ENCODE measurements around the gene CD274.
"Not testable (repeated sequence)": the region's sequence is repeated elsewhere in the genome, so short reads cannot be mapped to it uniquely, and the experiment has no call there.

CD274 gene

GRCh38 chr9:5450359-5451091, at the start of gene CD274:
Gene CD274 (plus strand): TSS chr9:5450542. CDS start chr9:5456114, 5,572 bp downstream.
- peak; percentile 74 for DNase-seq

GRCh38 chr9:5402217-5402616, 48.1 kb upstream of the CD274 start:
- DNase-seq: no peak

- DNase-seq: no peak
Measured at GRCh38 chr9:5408596-5408995, 41.7 kb upstream of the CD274 start.

GRCh38 chr9:5416953-5417352, 33.4 kb upstream of the CD274 start:
- no peak for DNase-seq

GRCh38 chr9:5418481-5418880, 31.9 kb upstream of the CD274 start:
- no peak for DNase-seq

GRCh38 chr9:5419987-5420386, 30.4 kb upstream of the CD274 start:
- no peak for DNase-seq

DNA sequence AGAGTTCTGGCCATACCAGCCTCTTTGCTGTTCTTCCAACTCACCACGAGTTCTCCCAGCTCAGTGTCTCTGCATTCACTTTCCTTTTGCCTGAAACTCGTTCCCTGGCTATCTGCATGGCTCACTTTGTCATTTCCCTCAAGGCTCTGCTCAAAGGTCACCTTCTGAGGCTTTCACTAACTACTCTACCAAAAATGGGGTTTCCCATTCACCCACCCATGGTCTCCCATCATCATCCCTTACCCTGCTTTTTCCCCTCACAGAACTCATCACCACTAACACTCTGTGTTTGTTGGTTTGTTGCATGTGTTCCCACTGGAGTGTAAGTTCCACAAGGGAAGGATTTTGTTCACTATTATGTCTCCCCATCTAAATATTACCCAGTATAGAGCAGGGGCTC, 29.2 kb upstream of the CD274 start:
- no peak for DNase-seq

GRCh38 chr9:5422276-5422675, 28.1 kb upstream of the CD274 start:
- DNase-seq: no peak

DNA sequence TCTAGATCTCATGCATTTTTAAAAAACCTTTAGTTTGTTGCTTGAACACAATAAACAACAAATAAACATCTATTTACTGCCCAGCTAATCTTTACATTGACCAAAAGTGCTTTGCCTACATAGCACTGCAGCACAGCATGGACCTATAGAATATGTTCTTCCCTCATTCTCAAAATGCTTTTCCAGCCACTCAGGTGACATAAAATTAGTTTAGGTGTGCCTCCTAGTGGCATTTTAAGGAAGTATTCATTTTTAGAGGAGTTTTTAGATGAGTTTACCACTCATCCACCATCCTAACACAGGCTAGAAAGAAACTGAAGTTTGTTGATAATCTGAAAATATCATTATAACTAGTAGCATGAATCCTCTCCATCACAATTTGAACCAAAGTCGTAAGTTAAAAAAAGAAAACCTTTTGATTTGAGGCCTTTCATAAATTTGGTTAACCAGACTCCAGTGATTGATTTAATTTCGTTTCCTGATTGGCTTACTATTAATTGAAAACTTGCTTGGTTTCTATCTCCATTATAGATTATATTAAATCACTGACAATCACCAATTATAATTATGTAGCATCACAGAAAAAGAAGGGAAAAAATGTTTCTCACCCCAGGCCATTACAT, 25.2 kb upstream of the CD274 start:
- no peak for DNase-seq

- no peak for DNase-seq
Measured at GRCh38 chr9:5427005-5427404, 23.3 kb upstream of the CD274 start.

- no peak for DNase-seq
Measured at GRCh38 chr9:5428172-5428571, 22.2 kb upstream of the CD274 start.

DNA sequence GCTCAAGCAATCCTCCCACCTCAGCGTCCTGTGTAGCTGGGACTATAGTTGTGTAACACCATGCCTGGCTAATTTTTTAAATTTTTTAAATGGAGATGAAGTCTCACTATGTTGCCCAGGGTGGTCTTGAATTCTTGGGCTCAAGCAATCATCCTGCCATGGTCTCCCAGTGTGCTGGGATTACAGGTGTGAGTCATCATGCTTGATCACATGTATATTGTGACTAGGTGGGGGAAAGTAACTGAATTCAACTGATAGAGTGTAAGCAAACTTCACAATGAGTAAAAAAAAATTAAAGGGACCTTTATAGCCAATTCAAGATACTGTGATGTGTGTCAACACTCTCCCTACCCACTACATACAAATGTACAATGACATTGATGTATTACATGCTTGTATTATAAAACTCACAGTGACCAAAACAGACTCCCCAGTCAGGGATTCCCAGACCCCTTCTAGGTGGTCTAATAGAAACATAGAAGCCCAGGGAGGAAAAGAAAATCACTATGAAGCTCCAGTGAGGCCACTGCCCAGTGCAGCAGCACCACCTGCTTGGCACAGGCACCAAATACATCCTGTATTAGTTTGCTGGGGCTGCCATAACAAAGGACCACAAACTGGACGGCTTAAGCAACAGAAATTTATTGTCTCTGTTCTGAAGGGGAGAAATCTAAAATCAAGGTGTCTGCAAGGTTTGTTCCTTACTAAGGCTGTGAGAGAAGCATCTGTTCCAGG, 21.4 kb upstream of the CD274 start:
- no peak for DNase-seq

DNA sequence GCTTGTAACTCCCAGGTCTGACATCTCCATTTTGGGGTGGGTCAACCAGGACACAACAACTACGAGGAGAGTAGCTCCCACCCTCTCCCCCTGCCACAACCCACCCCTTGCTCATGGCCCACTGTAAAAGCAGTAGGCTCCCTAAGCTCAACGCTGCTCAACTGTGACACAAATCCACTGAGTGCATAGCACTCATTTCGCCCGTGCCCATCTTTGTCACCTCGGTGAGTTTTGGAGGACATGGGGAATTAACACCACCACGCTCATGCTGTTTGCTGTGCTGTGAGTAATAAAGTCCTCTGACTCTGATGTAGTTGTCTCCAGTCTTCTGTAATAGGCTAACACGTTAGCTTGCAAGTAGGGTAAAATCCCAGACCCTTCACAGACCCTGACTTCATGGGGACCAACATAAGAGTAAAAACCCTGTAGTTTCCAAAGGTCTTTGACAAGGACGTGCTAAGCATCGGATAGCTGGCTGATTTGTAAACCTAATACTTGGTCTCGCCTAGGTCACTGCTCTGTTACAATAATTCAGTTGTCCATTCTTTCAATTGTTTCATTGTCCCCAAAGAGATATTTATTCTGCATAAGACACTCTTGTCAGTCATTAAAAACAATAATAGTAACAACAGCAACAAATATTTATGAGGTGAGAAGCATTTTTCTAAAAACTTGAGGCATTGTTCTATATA, 20.3 kb upstream of the CD274 start:
- no peak for DNase-seq

DNA sequence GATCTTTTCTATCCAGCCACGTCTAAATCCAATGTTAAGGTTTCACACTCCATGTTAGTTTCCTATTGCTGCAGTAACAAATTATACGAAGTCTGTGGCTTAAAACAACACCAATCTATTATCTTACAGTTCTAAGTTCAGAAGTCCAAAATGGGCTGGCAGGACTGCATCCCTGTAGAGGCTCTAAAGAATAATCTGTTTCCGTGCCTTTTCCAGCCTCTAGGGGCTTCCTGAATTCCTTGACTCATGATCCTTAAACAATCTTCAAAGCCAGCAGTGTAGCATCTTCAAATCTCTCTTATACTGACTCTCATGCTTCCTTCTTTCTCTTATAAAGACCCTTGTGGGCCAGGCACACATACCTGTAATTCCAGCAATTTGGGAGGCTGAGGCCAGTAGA, 19.4 kb upstream of the CD274 start:
- DNase-seq: no peak

- DNase-seq: not testable (repeated sequence)
Measured at GRCh38 chr9:5432890-5433289, 17.5 kb upstream of the CD274 start.

DNA sequence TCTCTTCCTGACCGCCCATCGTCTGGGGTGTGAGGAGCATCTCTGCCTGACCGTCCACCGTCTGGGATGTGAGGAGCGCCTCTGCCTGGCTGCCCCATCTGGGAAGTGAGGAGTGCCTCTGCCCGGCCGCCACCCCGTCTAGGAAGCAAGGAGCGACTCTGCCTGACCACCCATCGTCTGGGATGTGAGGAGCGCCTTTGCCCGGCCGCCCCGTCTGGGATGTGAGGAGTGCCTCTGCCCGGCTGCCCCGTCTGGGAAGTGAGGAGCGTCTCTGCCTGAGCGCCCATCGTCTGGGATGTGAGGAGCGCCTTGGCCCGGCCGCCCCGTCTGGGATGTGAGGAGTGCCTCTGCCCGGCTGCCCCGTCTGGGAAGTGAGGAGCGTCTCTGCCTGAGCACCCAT, 17.0 kb upstream of the CD274 start:
- DNase-seq: not testable (repeated sequence)

DNA sequence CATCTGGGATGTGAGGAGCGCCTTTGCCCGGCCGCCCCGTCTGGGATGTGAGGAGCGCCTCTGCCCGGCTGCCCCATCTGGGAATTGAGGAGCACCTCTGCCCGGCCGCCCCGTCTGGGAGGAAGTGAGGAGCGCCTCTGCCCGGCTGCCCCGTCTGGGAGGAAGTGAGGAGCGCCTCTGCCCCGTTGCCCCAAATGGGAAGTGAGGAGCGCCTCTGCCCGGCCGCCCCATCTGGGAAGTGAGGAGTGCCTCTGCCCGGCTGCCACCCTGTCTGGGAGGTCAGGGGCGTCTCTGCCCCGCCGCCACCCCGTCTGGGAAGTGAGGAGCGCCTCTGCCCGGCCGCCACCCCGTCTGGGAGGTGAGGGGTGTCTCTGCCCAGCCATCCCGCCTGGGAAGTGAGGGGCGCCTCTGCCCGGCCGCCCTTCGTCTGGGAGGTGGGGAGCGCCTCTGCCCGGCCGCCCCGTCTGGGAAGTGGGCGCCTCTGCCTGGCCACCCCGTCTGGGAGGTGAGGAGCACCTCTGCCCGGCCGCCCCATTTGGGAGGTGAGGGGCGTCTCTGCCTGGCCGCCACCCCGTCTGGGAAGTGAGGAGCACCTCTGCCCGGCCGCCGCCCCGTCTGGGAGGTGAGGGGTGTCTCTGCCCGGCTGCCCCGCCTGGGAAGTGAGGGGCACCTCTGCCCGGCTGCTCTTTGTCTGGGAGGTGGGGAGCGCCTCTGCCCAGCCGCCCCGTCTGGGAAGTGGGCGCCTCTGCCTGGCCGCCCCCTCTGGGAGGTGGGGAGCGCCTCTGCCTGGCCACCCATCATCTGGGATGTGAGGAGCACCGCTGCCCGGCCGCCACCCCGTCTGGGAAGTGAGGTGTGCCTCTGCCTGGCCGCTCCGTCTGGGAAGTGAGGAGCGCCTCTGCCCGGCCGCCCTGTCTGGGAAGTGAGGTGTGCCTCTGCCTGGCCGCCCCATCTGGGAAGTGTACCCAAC, 16.2 kb upstream of the CD274 start:
- DNase-seq: not testable (repeated sequence)

DNA sequence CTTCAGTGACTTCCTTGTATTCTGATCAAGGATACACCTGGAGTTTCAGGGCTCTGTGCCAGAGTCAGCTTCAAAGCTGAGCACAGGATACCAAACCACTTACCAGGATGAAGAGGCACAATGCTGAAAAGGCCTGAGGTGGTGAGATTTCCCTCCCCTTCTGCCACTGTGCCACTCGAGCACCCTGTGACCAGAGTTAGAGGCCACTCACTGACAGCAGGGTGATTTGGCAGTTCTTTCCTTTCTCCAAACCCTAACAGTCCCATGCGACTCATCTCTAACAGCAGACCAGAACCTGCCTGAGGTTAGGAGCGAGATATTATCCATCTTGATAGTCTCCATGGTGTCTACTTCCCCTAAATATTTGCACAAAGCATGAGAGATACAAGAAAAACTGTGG, 14.4 kb upstream of the CD274 start:
- DNase-seq: no peak

GRCh38 chr9:5436441-5436840, 13.9 kb upstream of the CD274 start:
- DNase-seq: no peak

- peak; percentile 88 for DNase-seq
Measured at GRCh38 chr9:5437254-5438216, 12.8 kb upstream of the CD274 start, which contains the start of gene PLGRKT. Gene PLGRKT (minus strand): TSS chr9:5437925. CDS start chr9:5431977, 5,948 bp downstream.

Data from NK-92 treated with Interleukin-12 subunit alpha and Interleukin-12 subunit beta, amount 100 ng/mL, for 24 hours (cell line).